ENCODE results near the gene NXPH4.

Gene NXPH4

GRCh38 chr12:57182918-57183575 is 33.5 kb upstream of the NXPH4 start:
- TF ChIP-seq, protein P1, sequence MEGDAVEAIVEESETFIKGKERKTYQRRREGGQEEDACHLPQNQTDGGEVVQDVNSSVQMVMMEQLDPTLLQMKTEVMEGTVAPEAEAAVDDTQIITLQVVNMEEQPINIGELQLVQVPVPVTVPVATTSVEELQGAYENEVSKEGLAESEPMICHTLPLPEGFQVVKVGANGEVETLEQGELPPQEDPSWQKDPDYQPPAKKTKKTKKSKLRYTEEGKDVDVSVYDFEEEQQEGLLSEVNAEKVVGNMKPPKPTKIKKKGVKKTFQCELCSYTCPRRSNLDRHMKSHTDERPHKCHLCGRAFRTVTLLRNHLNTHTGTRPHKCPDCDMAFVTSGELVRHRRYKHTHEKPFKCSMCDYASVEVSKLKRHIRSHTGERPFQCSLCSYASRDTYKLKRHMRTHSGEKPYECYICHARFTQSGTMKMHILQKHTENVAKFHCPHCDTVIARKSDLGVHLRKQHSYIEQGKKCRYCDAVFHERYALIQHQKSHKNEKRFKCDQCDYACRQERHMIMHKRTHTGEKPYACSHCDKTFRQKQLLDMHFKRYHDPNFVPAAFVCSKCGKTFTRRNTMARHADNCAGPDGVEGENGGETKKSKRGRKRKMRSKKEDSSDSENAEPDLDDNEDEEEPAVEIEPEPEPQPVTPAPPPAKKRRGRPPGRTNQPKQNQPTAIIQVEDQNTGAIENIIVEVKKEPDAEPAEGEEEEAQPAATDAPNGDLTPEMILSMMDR (conservative IDR thresholded peaks at IDR 0.05; ENCODE audit: low read depth, low read length), result peak; percentile 90
- peak; percentile 70 for DNase-seq (ENCODE audit: low read depth)
- H3K4me3 ChIP-seq (ENCODE audit: low read depth, low read length), result no peak overlapping the region

DNA sequence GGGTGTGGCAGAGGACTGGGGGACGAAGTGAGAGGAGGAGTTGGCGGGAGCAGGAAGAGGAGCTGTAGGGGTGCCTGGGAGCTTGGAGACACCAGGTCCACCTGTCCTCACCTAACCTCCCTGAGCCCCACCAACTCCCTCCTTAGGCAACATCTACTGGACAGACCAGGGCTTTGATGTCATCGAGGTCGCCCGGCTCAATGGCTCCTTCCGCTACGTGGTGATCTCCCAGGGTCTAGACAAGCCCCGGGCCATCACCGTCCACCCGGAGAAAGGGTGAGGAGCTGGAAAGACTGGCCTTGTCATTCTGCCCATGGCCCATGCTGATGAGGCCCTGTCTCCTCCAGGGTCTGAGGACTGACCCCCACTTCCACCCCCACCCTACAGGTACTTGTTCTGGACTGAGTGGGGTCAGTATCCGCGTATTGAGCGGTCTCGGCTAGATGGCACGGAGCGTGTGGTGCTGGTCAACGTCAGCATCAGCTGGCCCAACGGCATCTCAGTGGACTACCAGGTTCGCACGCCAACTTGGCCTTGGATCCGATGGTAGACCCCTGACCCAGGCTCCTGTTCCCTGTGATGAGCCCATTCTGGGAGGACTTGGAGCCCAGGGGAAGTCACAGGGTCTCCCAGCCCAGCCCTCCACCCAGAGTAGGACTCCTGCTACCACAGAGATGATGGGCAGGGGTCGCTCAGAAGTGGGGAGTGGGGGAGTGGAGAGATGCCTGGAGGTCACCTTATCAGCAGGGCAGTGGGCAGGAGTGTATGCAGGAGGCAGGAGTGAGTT is 32.5 kb upstream of the NXPH4 start:
- no peak overlapping the region for H3K4me3 ChIP-seq (ENCODE audit: low read depth, low read length)
- TF ChIP-seq, protein P1 (conservative IDR thresholded peaks at IDR 0.05; ENCODE audit: low read depth, low read length), result no peak
- DNase-seq (ENCODE audit: low read depth), result no peak

DNA sequence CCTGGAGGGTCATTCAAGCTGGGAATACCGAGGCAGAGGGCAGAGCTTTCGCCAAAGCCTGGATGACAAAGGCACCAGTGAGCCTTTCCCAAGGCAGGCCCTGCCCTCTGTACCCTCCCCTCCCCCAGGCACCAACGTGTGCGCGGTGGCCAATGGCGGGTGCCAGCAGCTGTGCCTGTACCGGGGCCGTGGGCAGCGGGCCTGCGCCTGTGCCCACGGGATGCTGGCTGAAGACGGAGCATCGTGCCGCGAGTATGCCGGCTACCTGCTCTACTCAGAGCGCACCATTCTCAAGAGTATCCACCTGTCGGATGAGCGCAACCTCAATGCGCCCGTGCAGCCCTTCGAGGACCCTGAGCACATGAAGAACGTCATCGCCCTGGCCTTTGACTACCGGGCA is 31.2 kb upstream of the NXPH4 start:
- DNase-seq (ENCODE audit: low read depth), result no peak
- no peak overlapping the region for H3K4me3 ChIP-seq (ENCODE audit: low read depth, low read length)
- TF ChIP-seq, protein P1 (conservative IDR thresholded peaks at IDR 0.05; ENCODE audit: low read depth, low read length), result no peak

DNA sequence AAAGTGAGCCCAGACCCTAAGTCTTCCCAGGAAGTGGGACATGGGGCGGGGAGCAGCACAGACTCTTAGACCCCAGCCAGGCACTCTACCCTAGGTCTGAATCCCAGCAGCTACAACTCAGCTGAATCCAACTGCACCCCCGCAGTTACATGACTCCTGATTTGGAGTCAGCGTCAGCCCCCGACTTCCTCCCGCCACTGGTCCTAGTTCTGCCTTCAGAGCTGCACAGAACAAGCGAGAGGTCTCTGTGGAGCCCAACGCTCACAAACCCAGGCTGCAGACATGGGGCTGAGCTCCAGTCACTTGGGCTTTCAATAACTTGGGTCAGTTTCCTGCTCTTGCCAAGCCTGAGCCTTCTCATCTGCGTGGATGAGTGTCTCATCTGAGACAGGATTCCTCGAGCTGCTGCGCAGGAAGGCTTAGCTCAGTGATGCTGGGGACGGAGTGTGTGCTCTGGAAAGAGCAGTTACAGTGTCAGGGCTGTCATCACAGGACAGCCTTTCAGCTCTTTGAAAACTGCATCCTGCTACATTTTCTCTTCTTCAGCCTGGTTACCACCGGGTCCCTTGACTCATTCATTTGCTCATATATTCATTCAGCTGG is 30.6 kb upstream of the NXPH4 start:
- DNase-seq (ENCODE audit: low read depth), result no peak
- TF ChIP-seq, protein P1 (conservative IDR thresholded peaks at IDR 0.05; ENCODE audit: low read depth, low read length), result no peak
- no peak overlapping the region for H3K4me3 ChIP-seq (ENCODE audit: low read depth, low read length)

DNA sequence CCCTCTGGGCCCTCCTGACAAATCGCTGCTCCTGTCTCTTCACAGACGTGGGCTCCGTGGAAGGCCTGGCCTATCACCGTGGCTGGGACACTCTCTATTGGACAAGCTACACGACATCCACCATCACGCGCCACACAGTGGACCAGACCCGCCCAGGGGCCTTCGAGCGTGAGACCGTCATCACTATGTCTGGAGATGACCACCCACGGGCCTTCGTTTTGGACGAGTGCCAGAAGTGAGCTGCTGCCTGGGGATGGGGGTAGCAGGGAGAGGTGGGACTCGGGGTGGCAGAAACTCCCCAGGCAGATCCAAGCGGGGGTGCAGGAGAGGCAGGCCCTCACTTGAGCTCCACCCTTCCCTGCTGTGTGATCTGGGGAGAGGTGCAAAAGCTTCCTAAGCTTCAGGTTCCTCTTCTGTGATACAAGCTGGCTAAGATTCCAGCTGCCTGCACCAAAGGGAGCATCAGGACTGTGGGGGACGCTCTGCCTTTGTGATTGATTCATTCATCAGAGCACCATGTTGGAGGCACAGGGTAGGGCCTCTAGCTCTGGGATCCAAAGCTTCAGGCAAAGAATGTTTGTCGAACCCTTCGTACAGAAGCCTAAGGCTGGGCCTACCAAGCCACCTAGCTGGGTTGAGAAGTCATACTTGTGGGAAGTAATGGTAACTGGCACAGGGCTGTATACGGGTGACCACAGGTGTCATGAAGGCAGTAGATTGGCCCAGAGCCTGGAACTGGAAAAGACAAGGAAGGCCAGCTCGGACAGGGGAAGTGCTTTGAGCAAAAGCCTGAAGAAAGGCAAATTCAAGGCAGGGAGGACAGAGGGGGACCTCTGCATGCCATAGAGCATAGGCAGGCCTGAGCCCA is 29.1 kb upstream of the NXPH4 start:
- H3K4me3 ChIP-seq (ENCODE audit: low read depth, low read length), result no peak overlapping the region
- TF ChIP-seq, protein P1 (conservative IDR thresholded peaks at IDR 0.05; ENCODE audit: low read depth, low read length), result no peak
- DNase-seq (ENCODE audit: low read depth), result no peak

GRCh38 chr12:57188090-57188425 is 28.5 kb upstream of the NXPH4 start:
- no peak overlapping the region for H3K4me3 ChIP-seq (ENCODE audit: low read depth, low read length)
- TF ChIP-seq, protein P1 (conservative IDR thresholded peaks at IDR 0.05; ENCODE audit: low read depth, low read length), result no peak
- no peak for DNase-seq (ENCODE audit: low read depth)

All from choroid plexus epithelial cell (primary cell).